ENCODE results near the gene TIGD3. TPM values are rescaled to one million over a fixed set of nuclear protein-coding genes. Genes with fewer than 3 reads are reported as not detected.
A peak's percentile ranks its signal among the peaks of the same experiment; 100 is the strongest.

TIGD3 gene
- total and polyA plus RNA-seq, 9 of the 15 experiments (the other 6 are each of a cell fraction or from before 2014, with no cell fraction given) = 0.06 to 1.3 (median 0.56) TPM

GRCh38 chr11:65338676-65339075 lies 15.9 kb upstream of the TIGD3 start:
- ChIA-PET CTCF (ENCODE audit: low intra/inter-chr PET ratio) (no interaction called here), POLR2A (interaction anchor here (0.7 to 2.8 kb wide), 10 partner anchors 9 to 169 kb away, joined by 3 to 15 read pairs (median 5); partner anchors contain the start of genes MALAT1, NEAT1 and SPDYC)
- H3K4me1 ChIP-seq (replicated peaks in 1 of 2; ENCODE audit: control insufficient read depth in 2 of 2, insufficient read depth in 2 of 2, low read length in 2 of 2) = peaks cover 17 to 20% of the 10 kb centered on the region in 2 experiments; a peak in 4 of 5 replicates
- peak; percentile 52 for ATAC-seq
- no peak overlapping the region for H2AFZ ChIP-seq (ENCODE audit: low read depth, low read length)
- H3K79me2 ChIP-seq (ENCODE audit: control insufficient read depth, insufficient read depth, low read length) = peaks cover 61% of the 10 kb centered on the region
- peaks cover 9% of the 10 kb centered on the region for H4K20me1 ChIP-seq (replicated peaks; ENCODE audit: control insufficient read depth, insufficient read depth, low read length)
- no peak overlapping the region for H3K4me3 ChIP-seq
- H3K27ac ChIP-seq (ENCODE audit: extremely low read depth, low read depth, low read length) = peak overlapping the region; percentile 50
- TF ChIP-seq, protein P1, sequence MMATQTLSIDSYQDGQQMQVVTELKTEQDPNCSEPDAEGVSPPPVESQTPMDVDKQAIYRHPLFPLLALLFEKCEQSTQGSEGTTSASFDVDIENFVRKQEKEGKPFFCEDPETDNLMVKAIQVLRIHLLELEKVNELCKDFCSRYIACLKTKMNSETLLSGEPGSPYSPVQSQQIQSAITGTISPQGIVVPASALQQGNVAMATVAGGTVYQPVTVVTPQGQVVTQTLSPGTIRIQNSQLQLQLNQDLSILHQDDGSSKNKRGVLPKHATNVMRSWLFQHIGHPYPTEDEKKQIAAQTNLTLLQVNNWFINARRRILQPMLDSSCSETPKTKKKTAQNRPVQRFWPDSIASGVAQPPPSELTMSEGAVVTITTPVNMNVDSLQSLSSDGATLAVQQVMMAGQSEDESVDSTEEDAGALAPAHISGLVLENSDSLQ (IDR thresholded peaks at IDR 0.05) = peak; percentile 42; the same call in 1 of the 2 replicates
- TF ChIP-seq CGGBP1 (CRISPR knock-in tag; IDR thresholded peaks at IDR 0.05) (no peak), TCF3 (CRISPR knock-in tag; IDR thresholded peaks at IDR 0.05) (peak; percentile 43), CEBPG (CRISPR knock-in tag; IDR thresholded peaks at IDR 0.05) (0 out of 2 replicates have a peak, but pooled peaks have one; percentile 48), CEBPG (tag; conservative IDR thresholded peaks at IDR 0.05 in 1 of 2, IDR thresholded peaks at IDR 0.05 in 1 of 2) (no peak), KDM1A (IDR thresholded peaks at IDR 0.05) (peak in 1 of 2 experiments; percentile 22; a peak in 1 of 4 replicates), C11orf30 (IDR thresholded peaks at IDR 0.05; ENCODE audit: low read depth) (0 out of 2 replicates have a peak, but pooled peaks have one; percentile 6), RUNX1 (IDR thresholded peaks at IDR 0.05; ENCODE audit: low read depth) (no peak), NFE2 (IDR thresholded peaks at IDR 0.05; ENCODE audit: low read depth) (peak; percentile 75)
- no peaks in the 10 kb centered on the region for H3K9me1 ChIP-seq (ENCODE audit: control insufficient read depth, insufficient read depth, low read length)
- peaks cover 60% of the 10 kb centered on the region for H3K36me3 ChIP-seq (ENCODE audit: control insufficient read depth, insufficient read depth, low read length)
- BruUV-seq (replicated peaks) = no TSS peak
- FAIRE-seq = peak; percentile 48
- in situ Hi-C loops (cut with MboI) (no loop called here), intact Hi-C loops (cut with micrococcal nuclease) (no loop called here)
- DNase-seq (ENCODE audit: extremely low read depth in 1 of 4, low spot score in 3 of 4) = peak in 2 of 4 experiments; percentile 39 to 51
- peak overlapping the region; percentile 43 for H3K4me2 ChIP-seq (ENCODE audit: insufficient read depth, low read length)
- H3K27me3 ChIP-seq (ENCODE audit: control insufficient read depth in 2 of 2, insufficient read depth in 2 of 2, low read length in 2 of 2) = no peaks in the 10 kb centered on the region
- WGBS (ENCODE audit: insufficient coverage, low coverage, missing lambda C conversion rate) = 31% methylated on average over 7 of the region's 7 CpGs
- peak overlapping the region; percentile 19 to 70; a peak in 1 of 4 replicates for H3K9ac ChIP-seq (ENCODE audit: insufficient read depth in 1 of 2, low read depth in 2 of 2, low read length in 2 of 2)
- no peaks in the 10 kb centered on the region for H3K9me3 ChIP-seq (replicated peaks; ENCODE audit: control insufficient read depth, insufficient read depth, low read depth, low read length)
